ENCODE data around the gene SCAPER.

GRCh38 chr15:76503121-76503520, 402.0 kb downstream of the SCAPER start:
- no peak for TF ChIP-seq KDM1A (IDR thresholded peaks at IDR 0.05; ENCODE audit: low read depth)
- no peak for TF ChIP-seq CTCF (IDR thresholded peaks at IDR 0.05)
- no peak for TF ChIP-seq EP300 (IDR thresholded peaks at IDR 0.05)
- TF ChIP-seq MYC (IDR thresholded peaks at IDR 0.05; ENCODE audit: borderline replicate concordance, low read length) = no peak
- TF ChIP-seq JUN (IDR thresholded peaks at IDR 0.05) = no peak
- TF ChIP-seq POLR2A (IDR thresholded peaks at IDR 0.05; ENCODE audit: low read length) = no peak
- TF ChIP-seq SMC3 (IDR thresholded peaks at IDR 0.05) = no peak

Measured in A549 (cell line).